ENCODE results near the gene MGAT4C. TPM values are rescaled to one million over a fixed set of nuclear protein-coding genes. Genes with fewer than 3 reads are reported as not detected.

The MGAT4C gene
- total and polyA plus RNA-seq, 7 donors = 0.06 to 0.16 (median 0.07) TPM; not detected in 4

GRCh38 chr12:86228656-86229055, 27.5 kb downstream of the MGAT4C start:
- DNase-seq = no peak
- H3K36me3 ChIP-seq (ENCODE audit: insufficient read depth in 1 of 2, low read depth in 1 of 2) = no peaks in the 10 kb centered on the region
- no peaks in the 10 kb centered on the region for H3K27me3 ChIP-seq (ENCODE audit: insufficient read depth in 3 of 3, low read length in 2 of 3)
- no peaks in the 10 kb centered on the region for H3K4me1 ChIP-seq
- no peak overlapping the region for H3K4me3 ChIP-seq
- ATAC-seq = no peak
- no peak for TF ChIP-seq CTCF (IDR thresholded peaks at IDR 0.05)
- H3K9me3 ChIP-seq = no peaks in the 10 kb centered on the region
- H3K27ac ChIP-seq = no peak overlapping the region
- intact Hi-C loops (cut with DNase I) = no loop called here

GRCh38 chr12:86226481-86226880, 29.7 kb downstream of the MGAT4C start:
- no peaks in the 10 kb centered on the region for H3K9me3 ChIP-seq
- DNase-seq (no peak), ATAC-seq (no peak)
- H3K36me3 ChIP-seq (ENCODE audit: insufficient read depth in 1 of 2, low read depth in 1 of 2) = no peaks in the 10 kb centered on the region
- intact Hi-C loops (cut with DNase I) = no loop called here
- H3K27me3 ChIP-seq (ENCODE audit: insufficient read depth in 3 of 3, low read length in 2 of 3) = no peaks in the 10 kb centered on the region
- 88 to 94% (median 92%) methylated on average over 3 of the region's 3 CpGs for WGBS, 3 donors
- no peak overlapping the region for H3K4me3 ChIP-seq
- H3K4me1 ChIP-seq = no peaks in the 10 kb centered on the region
- TF ChIP-seq CTCF (IDR thresholded peaks at IDR 0.05) = no peak
- H3K27ac ChIP-seq = no peak overlapping the region

GRCh38 chr12:86216591-86216990, 39.6 kb downstream of the MGAT4C start:
- no peaks in the 10 kb centered on the region for H3K27me3 ChIP-seq (ENCODE audit: insufficient read depth in 3 of 3, low read length in 2 of 3)
- no peaks in the 10 kb centered on the region for H3K9me3 ChIP-seq
- ATAC-seq (no peak), DNase-seq (no peak)
- no peak overlapping the region for H3K27ac ChIP-seq
- TF ChIP-seq CTCF (IDR thresholded peaks at IDR 0.05) = no peak
- H3K36me3 ChIP-seq (ENCODE audit: insufficient read depth in 1 of 2, low read depth in 1 of 2) = no peaks in the 10 kb centered on the region
- no peaks in the 10 kb centered on the region for H3K4me1 ChIP-seq
- intact Hi-C loops (cut with DNase I) = no loop called here
- no peak overlapping the region for H3K4me3 ChIP-seq
- 70 to 74% (median 74%) methylated on average over 2 of the region's 2 CpGs for WGBS, 3 donors

GRCh38 chr12:86213012-86213411, 43.2 kb downstream of the MGAT4C start:
- Histone ChIP-seq H3K4me3 (no peak overlapping the region), H3K9me3 (no peaks in the 10 kb centered on the region), H3K4me1 (no peaks in the 10 kb centered on the region), H3K36me3 (ENCODE audit: insufficient read depth in 1 of 2, low read depth in 1 of 2) (no peaks in the 10 kb centered on the region), H3K27ac (no peak overlapping the region), H3K27me3 (ENCODE audit: insufficient read depth in 3 of 3, low read length in 2 of 3) (no peaks in the 10 kb centered on the region)
- intact Hi-C loops (cut with DNase I) = no loop called here
- no peak for DNase-seq
- no peak for TF ChIP-seq CTCF (IDR thresholded peaks at IDR 0.05)
- no peak for ATAC-seq
- 70 to 71% (median 70%) methylated on average over 2 of the region's 2 CpGs for WGBS, 3 donors

GRCh38 chr12:86198696-86199444, 57.3 kb downstream of the MGAT4C start:
- ATAC-seq = no peak
- TF ChIP-seq CTCF (IDR thresholded peaks at IDR 0.05) = no peak
- WGBS, 3 donors = 55 to 69% (median 66%) methylated on average over 4 of the region's 4 CpGs
- no peak overlapping the region for H3K4me3 ChIP-seq
- H3K9me3 ChIP-seq = no peaks in the 10 kb centered on the region
- no peak overlapping the region for H3K27ac ChIP-seq
- intact Hi-C loops (cut with DNase I) = no loop called here
- DNase-seq = no peak
- no peaks in the 10 kb centered on the region for H3K27me3 ChIP-seq (ENCODE audit: insufficient read depth in 3 of 3, low read length in 2 of 3)
- H3K4me1 ChIP-seq = no peaks in the 10 kb centered on the region
- no peaks in the 10 kb centered on the region for H3K36me3 ChIP-seq (ENCODE audit: insufficient read depth in 1 of 2, low read depth in 1 of 2)
